Activated naive CD4-positive, alpha-beta T cell treated with anti-CD3 and anti-CD28 coated beads, Interleukin-2, amount 50 U/mL, for 16 hours (primary cell): Measurements from ENCODE around the gene EPS8L2.
A peak's percentile ranks its signal among the peaks of the same experiment; 100 is the strongest.

Source experiments
- DNase-seq: peaks from one replicate; pipeline ENCODE4 v3.0.0-alpha.2; 2020

Gene EPS8L2

GRCh38 chr11:763073-763463, 57.0 kb downstream of the EPS8L2 start:
- no peak for DNase-seq

GRCh38 chr11:763549-764321, 57.7 kb downstream of the EPS8L2 start:
- DNase-seq = no peak

- no peak for DNase-seq
Measured at GRCh38 chr11:764322-765024, 58.4 kb downstream of the EPS8L2 start.

- DNase-seq = peak; percentile 65
Measured at GRCh38 chr11:765025-765801, 59.2 kb downstream of the EPS8L2 start.

GRCh38 chr11:765802-766091, 59.7 kb downstream of the EPS8L2 start:
- DNase-seq = no peak

- no peak for DNase-seq
Measured at GRCh38 chr11:766106-766935, 60.3 kb downstream of the EPS8L2 start.

GRCh38 chr11:766936-767210, 60.8 kb downstream of the EPS8L2 start:
- no peak for DNase-seq

GRCh38 chr11:767238-767637, 61.2 kb downstream of the EPS8L2 start:
- no peak for DNase-seq

GRCh38 chr11:769887-770641, 64.0 kb downstream of the EPS8L2 start:
- no peak for DNase-seq

GRCh38 chr11:770642-771616, 64.9 kb downstream of the EPS8L2 start:
- no peak for DNase-seq

GRCh38 chr11:771617-772204, 65.7 kb downstream of the EPS8L2 start:
- no peak for DNase-seq

GRCh38 chr11:772429-773390, 66.7 kb downstream of the EPS8L2 start:
- DNase-seq = no peak

- no peak for DNase-seq
Measured at GRCh38 chr11:773425-773824, 67.4 kb downstream of the EPS8L2 start.

GRCh38 chr11:773830-774229, 67.8 kb downstream of the EPS8L2 start:
- DNase-seq = no peak

- no peak for DNase-seq
Measured at GRCh38 chr11:774873-775592, 69.0 kb downstream of the EPS8L2 start.

GRCh38 chr11:776263-776560, 70.2 kb downstream of the EPS8L2 start:
- DNase-seq = no peak

GRCh38 chr11:776561-777287, 70.7 kb downstream of the EPS8L2 start:
- DNase-seq = no peak
